HEK293 (cell line): ENCODE measurements around the gene TSC2.

Experiments used
- CTCF ChIA-PET: fragments of 350-600 bp; formaldehyde crosslinking; extraction: SDS; loops from one replicate; lab custom pipeline; 2021; ENCODE audit warnings: antibody characterized with exemption; lab: Yijun Ruan, JAX
- POLR2A ChIA-PET: fragments of 300-600 bp; formaldehyde crosslinking; extraction: SDS; loops from one replicate; lab custom pipeline; 2020; ENCODE audit warnings: antibody characterized with exemption, inconsistent platforms; lab: Yijun Ruan, JAX
- H3K27ac ChIP-seq: fragments of 200-500 bp; sonication (Bioruptor generic); 2 replicates; pipeline ENCODE4 v1.5.1; 2014; ENCODE audit warnings: low read depth, low read length, control low read depth, inconsistent platforms; ENCODE audit errors: extremely low read depth
- H3K36me3 ChIP-seq, 2 experiments: fragments of 200-500 bp in 1 of 2; sonication (Bioruptor generic) in 1 of 2; 1 replicate in 1 of 2; 2 replicates in 1 of 2; pipeline ENCODE4 v1.5.1; 2014 to 2017; ENCODE audit warnings: inconsistent platforms in 2 of 2, low read length in 2 of 2; ENCODE audit not compliant: control insufficient read depth in 2 of 2, insufficient read depth in 1 of 2
- H3K4me1 ChIP-seq: fragments of 200-500 bp; sonication (Bioruptor generic); 2 replicates; pipeline ENCODE4 v1.5.1; 2014; ENCODE audit warnings: mild to moderate bottlenecking, low read length, inconsistent platforms; ENCODE audit not compliant: control insufficient read depth, insufficient read depth
- H3K4me3 ChIP-seq: 2 replicates; pipeline ENCODE4 v1.5.1; 2011; ENCODE audit warnings: low read depth, mild to moderate bottlenecking, control low read depth, low read length, moderate library complexity
- H3K9me3 ChIP-seq: fragments of 200-500 bp; sonication (Bioruptor generic); 2 replicates; pipeline ENCODE4 v1.5.1; 2014; ENCODE audit warnings: low read depth, low read length, inconsistent platforms; ENCODE audit not compliant: control insufficient read depth, insufficient read depth
- EGR2 ChIP-seq: fragments of 450-650 bp; formaldehyde crosslinking; IDR thresholded peaks from 2 replicates; pipeline ENCODE4 v1.5.1; 2016; ENCODE audit warnings: low read depth, missing biosample characterization, missing genetic modification characterization
- FEZF1 ChIP-seq: fragments of 450-650 bp; formaldehyde crosslinking; IDR thresholded peaks from 2 replicates; pipeline ENCODE4 v1.5.1; 2016; ENCODE audit warnings: missing biosample characterization, missing genetic modification characterization
- MEIS1 ChIP-seq: sonication (generic); formaldehyde crosslinking; IDR thresholded peaks from 2 replicates; pipeline ENCODE4 v1.8.1; 2022; ENCODE audit warnings: missing genetic modification reagents, mild to moderate bottlenecking, borderline replicate concordance
- SALL2 ChIP-seq: fragments of 450-650 bp; formaldehyde crosslinking; IDR thresholded peaks from 2 replicates; pipeline ENCODE4 v1.5.0; 2017; ENCODE audit warnings: missing biosample characterization, mild to moderate bottlenecking, missing genetic modification characterization, borderline replicate concordance
- SETDB1 ChIP-seq: IDR thresholded peaks from one replicate; pipeline ENCODE4 v1.6.1; 2017; ENCODE audit warnings: mild to moderate bottlenecking, low read length, moderate library complexity, mixed read lengths; ENCODE audit not compliant: insufficient read length
- ZBTB17 ChIP-seq: fragments of 450-650 bp; formaldehyde crosslinking; IDR thresholded peaks from 2 replicates; pipeline ENCODE4 v1.5.1; 2016; ENCODE audit warnings: missing biosample characterization, missing genetic modification characterization
- ZFHX2 ChIP-seq: fragments of 450-650 bp; formaldehyde crosslinking; conservative IDR thresholded peaks from 2 replicates; pipeline ENCODE4 v1.5.1; 2016; ENCODE audit warnings: missing biosample characterization, missing genetic modification characterization
- ZNF138 ChIP-seq: fragments of 450-650 bp; formaldehyde crosslinking; IDR thresholded peaks from 2 replicates; pipeline ENCODE4 v1.5.1; 2016; ENCODE audit warnings: missing biosample characterization, missing genetic modification characterization, borderline replicate concordance
- ZNF155 ChIP-seq: fragments of 450-650 bp; formaldehyde crosslinking; IDR thresholded peaks from 2 replicates; pipeline ENCODE4 v1.5.1; 2016; ENCODE audit warnings: missing biosample characterization, missing genetic modification characterization
- ZNF175 ChIP-seq: fragments of 450-650 bp; formaldehyde crosslinking; IDR thresholded peaks from 2 replicates; pipeline ENCODE4 v1.5.1; 2016; ENCODE audit warnings: missing biosample characterization, missing genetic modification characterization
- ZNF184 ChIP-seq: fragments of 450-650 bp; IDR thresholded peaks from 2 replicates; pipeline ENCODE4 v1.5.1; 2018; ENCODE audit warnings: missing biosample characterization, mild to moderate bottlenecking, missing genetic modification characterization
- ZNF23 ChIP-seq: fragments of 450-650 bp; formaldehyde crosslinking; IDR thresholded peaks from 2 replicates; pipeline ENCODE4 v1.5.1; 2016; ENCODE audit warnings: missing biosample characterization, missing genetic modification characterization, borderline replicate concordance
- ZNF555 ChIP-seq: fragments of 450-650 bp; formaldehyde crosslinking; conservative IDR thresholded peaks from 2 replicates; pipeline ENCODE4 v1.5.1; 2017; ENCODE audit warnings: missing biosample characterization, mild to moderate bottlenecking, missing genetic modification characterization, inconsistent platforms
- ZNF561 ChIP-seq: fragments of 450-650 bp; IDR thresholded peaks from 2 replicates; pipeline ENCODE4 v1.5.1; 2018; ENCODE audit warnings: missing biosample characterization, missing genetic modification characterization, borderline replicate concordance
- ZNF596 ChIP-seq: fragments of 450-650 bp; IDR thresholded peaks from 2 replicates; pipeline ENCODE4 v1.5.0; 2018; ENCODE audit warnings: missing biosample characterization, mild to moderate bottlenecking, missing genetic modification characterization, moderate library complexity
- ZNF600 ChIP-seq: fragments of 450-650 bp; formaldehyde crosslinking; IDR thresholded peaks from 2 replicates; pipeline ENCODE4 v1.5.1; 2016; ENCODE audit warnings: missing biosample characterization, missing genetic modification characterization
- ZNF626 ChIP-seq: fragments of 450-650 bp; sonication (Bioruptor Pico); formaldehyde crosslinking; IDR thresholded peaks from 2 replicates; pipeline ENCODE4 v1.5.1; 2018; ENCODE audit warnings: missing biosample characterization, missing genetic modification characterization, inconsistent platforms
- TF ChIP-seq, protein P1 (sequence below): fragments of 450-650 bp; formaldehyde crosslinking; IDR thresholded peaks from 2 replicates; pipeline ENCODE4; 2016; ENCODE audit warnings: missing biosample characterization, missing genetic modification characterization
- TF ChIP-seq, protein P2 (sequence below): fragments of 450-650 bp; formaldehyde crosslinking; IDR thresholded peaks from 2 replicates; pipeline ENCODE4 v1.5.1; 2016; ENCODE audit warnings: missing biosample characterization, missing genetic modification characterization
- TF ChIP-seq, protein P3 (sequence below): fragments of 450-650 bp; formaldehyde crosslinking; IDR thresholded peaks from 2 replicates; pipeline ENCODE4 v1.5.1; 2016; ENCODE audit warnings: missing biosample characterization, missing genetic modification characterization
- TF ChIP-seq, protein P4 (sequence below): fragments of 450-650 bp; formaldehyde crosslinking; IDR thresholded peaks from 2 replicates; pipeline ENCODE4 v1.5.1; 2016; ENCODE audit warnings: missing biosample characterization, missing genetic modification characterization, low read depth
- TF ChIP-seq, protein P5 (sequence below): sonication (generic); formaldehyde crosslinking; IDR thresholded peaks from 2 replicates; pipeline ENCODE4 v1.8.1; 2022; ENCODE audit warnings: mild to moderate bottlenecking, moderate library complexity, missing genetic modification reagents
- TF ChIP-seq, protein P6 (sequence below): fragments of 450-650 bp; formaldehyde crosslinking; IDR thresholded peaks from 2 replicates; pipeline ENCODE4 v1.5.1; 2016; ENCODE audit warnings: missing biosample characterization, missing genetic modification characterization, borderline replicate concordance
- TF ChIP-seq, protein P7 (sequence below): fragments of 450-650 bp; formaldehyde crosslinking; IDR thresholded peaks from 2 replicates; pipeline ENCODE4 v1.5.1; 2016; ENCODE audit warnings: missing biosample characterization, missing genetic modification characterization, borderline replicate concordance

The TSC2 gene

DNA sequence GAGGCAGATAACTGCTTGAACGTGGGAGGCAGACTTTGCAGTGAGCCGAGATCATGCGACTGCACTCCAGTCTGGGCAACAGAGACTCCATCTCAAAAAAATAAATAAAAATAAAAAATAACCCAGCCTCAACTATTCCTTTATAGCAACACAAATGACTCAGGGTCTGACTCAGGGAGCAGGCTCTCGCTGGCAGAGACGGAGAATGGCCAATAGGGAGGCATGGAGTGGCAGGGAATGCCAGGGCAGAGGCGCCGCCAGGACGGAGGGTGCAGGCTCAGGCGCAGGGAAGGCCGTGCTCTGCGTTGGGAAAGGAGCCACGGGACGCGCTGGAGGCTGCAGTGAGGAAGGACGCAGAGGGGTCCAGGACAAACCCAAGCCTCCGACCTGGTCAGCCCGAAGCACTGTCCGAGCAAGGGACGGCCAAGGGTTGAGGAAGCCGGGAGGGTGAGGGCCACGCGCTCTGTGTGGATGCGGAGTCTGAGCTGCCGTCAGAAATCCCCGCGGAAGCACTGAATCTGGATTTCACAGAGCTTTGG, 47.6 kb downstream of the TSC2 start:
- Histone ChIP-seq H3K27ac (no peak overlapping the region), H3K4me3 (no peak overlapping the region), H3K9me3 (no peaks in the 10 kb centered on the region), H3K4me1 (no peaks in the 10 kb centered on the region), H3K36me3 (peaks cover 0 to 68% of the 10 kb centered on the region in 2 experiments; a peak in 1 of 3 replicates)
- CTCF ChIA-PET = interaction anchor here (1.3 kb wide), 1 partner anchor 80 kb away, joined by 3 read pairs; no protein-coding TSS in a partner anchor
- no peak for TF ChIP-seq ZNF175 (tag by site-specific recombination)
- no peak for TF ChIP-seq ZBTB17 (tag by site-specific recombination)
- TF ChIP-seq ZNF626 (tag by site-specific recombination) = no peak
- no peak for TF ChIP-seq MEIS1 (CRISPR knock-in tag)
- no peak for TF ChIP-seq ZNF561
- TF ChIP-seq, protein P1, sequence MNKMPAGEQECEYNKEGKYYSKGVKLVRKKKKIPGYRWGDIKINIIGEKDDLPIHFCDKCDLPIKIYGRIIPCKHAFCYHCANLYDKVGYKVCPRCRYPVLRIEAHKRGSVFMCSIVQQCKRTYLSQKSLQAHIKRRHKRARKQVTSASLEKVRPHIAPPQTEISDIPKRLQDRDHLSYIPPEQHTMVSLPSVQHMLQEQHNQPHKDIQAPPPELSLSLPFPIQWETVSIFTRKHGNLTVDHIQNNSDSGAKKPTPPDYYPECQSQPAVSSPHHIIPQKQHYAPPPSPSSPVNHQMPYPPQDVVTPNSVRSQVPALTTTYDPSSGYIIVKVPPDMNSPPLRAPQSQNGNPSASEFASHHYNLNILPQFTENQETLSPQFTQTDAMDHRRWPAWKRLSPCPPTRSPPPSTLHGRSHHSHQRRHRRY (tag by site-specific recombination) = no peak
- TF ChIP-seq, protein P2, sequence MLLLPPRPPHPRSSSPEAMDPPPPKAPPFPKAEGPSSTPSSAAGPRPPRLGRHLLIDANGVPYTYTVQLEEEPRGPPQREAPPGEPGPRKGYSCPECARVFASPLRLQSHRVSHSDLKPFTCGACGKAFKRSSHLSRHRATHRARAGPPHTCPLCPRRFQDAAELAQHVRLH (tag by site-specific recombination) = no peak
- peak; percentile 37; the same call in 1 of the 2 replicates for TF ChIP-seq ZNF600
- TF ChIP-seq EGR2 (tag by site-specific recombination) = 0 out of 2 replicates have a peak, but pooled peaks have one; percentile 10
- no peak for TF ChIP-seq ZNF138 (tag by site-specific recombination)
- TF ChIP-seq, protein P3, sequence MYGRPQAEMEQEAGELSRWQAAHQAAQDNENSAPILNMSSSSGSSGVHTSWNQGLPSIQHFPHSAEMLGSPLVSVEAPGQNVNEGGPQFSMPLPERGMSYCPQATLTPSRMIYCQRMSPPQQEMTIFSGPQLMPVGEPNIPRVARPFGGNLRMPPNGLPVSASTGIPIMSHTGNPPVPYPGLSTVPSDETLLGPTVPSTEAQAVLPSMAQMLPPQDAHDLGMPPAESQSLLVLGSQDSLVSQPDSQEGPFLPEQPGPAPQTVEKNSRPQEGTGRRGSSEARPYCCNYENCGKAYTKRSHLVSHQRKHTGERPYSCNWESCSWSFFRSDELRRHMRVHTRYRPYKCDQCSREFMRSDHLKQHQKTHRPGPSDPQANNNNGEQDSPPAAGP (tag by site-specific recombination) = no peak
- POLR2A ChIA-PET = no interaction called here

DNA sequence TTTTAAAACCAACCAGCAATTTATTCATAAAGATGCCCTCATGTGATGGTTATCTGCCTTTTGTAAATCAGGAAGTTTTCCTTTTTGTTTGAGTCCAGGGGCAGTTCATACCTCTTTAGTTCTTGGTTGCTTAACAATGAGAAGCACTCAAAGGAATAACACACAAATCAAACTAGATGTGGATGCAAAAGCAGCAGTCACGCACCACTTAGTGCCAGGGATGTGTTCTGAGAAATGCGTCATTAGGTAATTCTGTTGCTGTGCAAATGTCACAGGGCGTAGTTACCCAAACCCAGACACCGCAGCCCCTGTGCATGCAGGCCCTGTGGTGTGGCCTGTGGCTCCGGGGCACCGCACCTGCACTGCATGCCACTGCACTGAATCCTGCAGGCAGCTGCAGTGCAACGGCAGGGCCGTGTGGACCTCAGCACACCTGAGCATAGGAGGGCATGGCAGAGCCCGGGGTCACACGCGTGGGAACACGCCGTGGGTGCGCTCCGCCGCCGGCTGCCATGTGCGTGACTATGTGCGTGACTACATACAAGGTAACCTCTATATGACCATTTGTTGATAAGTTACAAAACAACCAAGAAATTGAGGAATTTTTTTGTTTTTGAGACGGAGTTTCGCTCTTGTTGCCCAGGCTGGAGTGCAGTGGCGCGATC, 48.3 kb downstream of the TSC2 start:
- peaks cover 0 to 65% of the 10 kb centered on the region in 2 experiments; a peak in 1 of 3 replicates for H3K36me3 ChIP-seq
- H3K4me3 ChIP-seq = no peak overlapping the region
- no peak overlapping the region for H3K27ac ChIP-seq
- H3K9me3 ChIP-seq = no peaks in the 10 kb centered on the region
- POLR2A ChIA-PET = no interaction called here
- CTCF ChIA-PET = interaction anchor here (1.3 kb wide), 1 partner anchor 81 kb away, joined by 3 read pairs; no protein-coding TSS in a partner anchor
- H3K4me1 ChIP-seq = no peaks in the 10 kb centered on the region
- TF ChIP-seq ZNF596 (tag by site-specific recombination) (no peak), SALL2 (tag by site-specific recombination) (no peak), FEZF1 (no peak), ZNF555 (tag by site-specific recombination) (no peak), ZNF155 (no peak), ZFHX2 (tag by site-specific recombination) (no peak), ZNF184 (no peak), SETDB1 (no peak), ZNF23 (no peak)
- TF ChIP-seq, protein P4, sequence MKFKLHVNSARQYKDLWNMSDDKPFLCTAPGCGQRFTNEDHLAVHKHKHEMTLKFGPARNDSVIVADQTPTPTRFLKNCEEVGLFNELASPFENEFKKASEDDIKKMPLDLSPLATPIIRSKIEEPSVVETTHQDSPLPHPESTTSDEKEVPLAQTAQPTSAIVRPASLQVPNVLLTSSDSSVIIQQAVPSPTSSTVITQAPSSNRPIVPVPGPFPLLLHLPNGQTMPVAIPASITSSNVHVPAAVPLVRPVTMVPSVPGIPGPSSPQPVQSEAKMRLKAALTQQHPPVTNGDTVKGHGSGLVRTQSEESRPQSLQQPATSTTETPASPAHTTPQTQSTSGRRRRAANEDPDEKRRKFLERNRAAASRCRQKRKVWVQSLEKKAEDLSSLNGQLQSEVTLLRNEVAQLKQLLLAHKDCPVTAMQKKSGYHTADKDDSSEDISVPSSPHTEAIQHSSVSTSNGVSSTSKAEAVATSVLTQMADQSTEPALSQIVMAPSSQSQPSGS (tag by site-specific recombination) = no peak
- TF ChIP-seq, protein P5, sequence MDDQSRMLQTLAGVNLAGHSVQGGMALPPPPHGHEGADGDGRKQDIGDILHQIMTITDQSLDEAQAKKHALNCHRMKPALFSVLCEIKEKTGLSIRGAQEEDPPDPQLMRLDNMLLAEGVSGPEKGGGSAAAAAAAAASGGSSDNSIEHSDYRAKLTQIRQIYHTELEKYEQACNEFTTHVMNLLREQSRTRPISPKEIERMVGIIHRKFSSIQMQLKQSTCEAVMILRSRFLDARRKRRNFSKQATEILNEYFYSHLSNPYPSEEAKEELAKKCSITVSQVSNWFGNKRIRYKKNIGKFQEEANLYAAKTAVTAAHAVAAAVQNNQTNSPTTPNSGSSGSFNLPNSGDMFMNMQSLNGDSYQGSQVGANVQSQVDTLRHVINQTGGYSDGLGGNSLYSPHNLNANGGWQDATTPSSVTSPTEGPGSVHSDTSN (CRISPR knock-in tag) = no peak
- TF ChIP-seq, protein P6, sequence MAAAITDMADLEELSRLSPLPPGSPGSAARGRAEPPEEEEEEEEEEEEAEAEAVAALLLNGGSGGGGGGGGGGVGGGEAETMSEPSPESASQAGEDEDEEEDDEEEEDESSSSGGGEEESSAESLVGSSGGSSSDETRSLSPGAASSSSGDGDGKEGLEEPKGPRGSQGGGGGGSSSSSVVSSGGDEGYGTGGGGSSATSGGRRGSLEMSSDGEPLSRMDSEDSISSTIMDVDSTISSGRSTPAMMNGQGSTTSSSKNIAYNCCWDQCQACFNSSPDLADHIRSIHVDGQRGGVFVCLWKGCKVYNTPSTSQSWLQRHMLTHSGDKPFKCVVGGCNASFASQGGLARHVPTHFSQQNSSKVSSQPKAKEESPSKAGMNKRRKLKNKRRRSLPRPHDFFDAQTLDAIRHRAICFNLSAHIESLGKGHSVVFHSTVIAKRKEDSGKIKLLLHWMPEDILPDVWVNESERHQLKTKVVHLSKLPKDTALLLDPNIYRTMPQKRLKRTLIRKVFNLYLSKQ (tag by site-specific recombination) = no peak
- TF ChIP-seq, protein P7, sequence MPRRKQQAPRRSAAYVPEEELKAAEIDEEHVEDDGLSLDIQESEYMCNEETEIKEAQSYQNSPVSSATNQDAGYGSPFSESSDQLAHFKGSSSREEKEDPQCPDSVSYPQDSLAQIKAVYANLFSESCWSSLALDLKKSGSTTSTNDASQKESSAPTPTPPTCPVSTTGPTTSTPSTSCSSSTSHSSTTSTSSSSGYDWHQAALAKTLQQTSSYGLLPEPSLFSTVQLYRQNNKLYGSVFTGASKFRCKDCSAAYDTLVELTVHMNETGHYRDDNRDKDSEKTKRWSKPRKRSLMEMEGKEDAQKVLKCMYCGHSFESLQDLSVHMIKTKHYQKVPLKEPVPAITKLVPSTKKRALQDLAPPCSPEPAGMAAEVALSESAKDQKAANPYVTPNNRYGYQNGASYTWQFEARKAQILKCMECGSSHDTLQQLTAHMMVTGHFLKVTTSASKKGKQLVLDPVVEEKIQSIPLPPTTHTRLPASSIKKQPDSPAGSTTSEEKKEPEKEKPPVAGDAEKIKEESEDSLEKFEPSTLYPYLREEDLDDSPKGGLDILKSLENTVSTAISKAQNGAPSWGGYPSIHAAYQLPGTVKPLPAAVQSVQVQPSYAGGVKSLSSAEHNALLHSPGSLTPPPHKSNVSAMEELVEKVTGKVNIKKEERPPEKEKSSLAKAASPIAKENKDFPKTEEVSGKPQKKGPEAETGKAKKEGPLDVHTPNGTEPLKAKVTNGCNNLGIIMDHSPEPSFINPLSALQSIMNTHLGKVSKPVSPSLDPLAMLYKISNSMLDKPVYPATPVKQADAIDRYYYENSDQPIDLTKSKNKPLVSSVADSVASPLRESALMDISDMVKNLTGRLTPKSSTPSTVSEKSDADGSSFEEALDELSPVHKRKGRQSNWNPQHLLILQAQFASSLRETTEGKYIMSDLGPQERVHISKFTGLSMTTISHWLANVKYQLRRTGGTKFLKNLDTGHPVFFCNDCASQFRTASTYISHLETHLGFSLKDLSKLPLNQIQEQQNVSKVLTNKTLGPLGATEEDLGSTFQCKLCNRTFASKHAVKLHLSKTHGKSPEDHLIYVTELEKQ = no peak
